ENCODE results near the gene PRR13.
A peak's percentile ranks its signal among the peaks of the same experiment; 100 is the strongest.

DNA sequence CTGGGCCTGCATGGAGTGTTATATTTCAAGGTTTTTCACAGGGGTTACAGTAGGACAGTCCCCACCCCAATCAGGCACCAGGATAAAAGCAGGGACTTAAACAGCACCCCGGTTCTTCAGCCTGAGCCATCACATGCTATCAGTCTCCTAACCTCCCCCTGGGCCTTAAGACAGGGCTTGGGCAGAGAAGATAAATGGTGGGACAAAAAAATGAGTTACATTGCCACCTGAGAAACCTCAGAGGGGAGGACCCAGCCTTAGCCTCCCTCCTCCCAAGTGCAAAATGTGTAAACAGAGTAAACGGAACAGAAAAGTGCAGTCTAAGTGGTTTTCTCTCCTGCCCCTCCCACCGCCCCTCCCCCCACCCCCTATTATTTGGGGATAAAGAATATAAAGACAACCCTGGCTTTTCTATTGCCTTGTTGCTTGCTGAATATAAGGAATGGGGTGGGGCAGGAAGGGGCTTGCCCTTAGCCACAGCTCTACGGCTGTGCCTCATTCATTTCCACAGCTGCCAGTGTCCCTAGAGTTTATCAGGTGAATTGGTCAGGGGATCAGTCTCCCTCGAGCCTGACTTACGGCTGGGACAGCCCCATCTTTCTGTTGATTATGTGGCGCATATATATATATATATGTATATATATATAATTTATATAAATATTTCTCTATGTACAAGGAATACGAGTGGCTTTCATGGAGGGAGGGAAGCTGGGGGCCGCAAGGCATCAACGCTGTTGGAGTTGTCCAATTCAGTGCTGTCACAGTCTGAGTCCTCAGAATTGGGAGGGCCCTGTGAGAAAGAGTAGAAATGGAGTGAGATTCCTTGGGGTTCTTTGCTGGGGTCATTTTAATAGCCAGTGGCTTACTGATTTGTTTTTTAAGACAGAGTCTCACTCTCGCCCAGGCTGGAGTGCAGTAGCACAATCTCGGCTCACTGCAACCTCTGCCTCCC lies 39.2 kb downstream of the PRR13 start:
- TF ChIP-seq, protein P1, sequence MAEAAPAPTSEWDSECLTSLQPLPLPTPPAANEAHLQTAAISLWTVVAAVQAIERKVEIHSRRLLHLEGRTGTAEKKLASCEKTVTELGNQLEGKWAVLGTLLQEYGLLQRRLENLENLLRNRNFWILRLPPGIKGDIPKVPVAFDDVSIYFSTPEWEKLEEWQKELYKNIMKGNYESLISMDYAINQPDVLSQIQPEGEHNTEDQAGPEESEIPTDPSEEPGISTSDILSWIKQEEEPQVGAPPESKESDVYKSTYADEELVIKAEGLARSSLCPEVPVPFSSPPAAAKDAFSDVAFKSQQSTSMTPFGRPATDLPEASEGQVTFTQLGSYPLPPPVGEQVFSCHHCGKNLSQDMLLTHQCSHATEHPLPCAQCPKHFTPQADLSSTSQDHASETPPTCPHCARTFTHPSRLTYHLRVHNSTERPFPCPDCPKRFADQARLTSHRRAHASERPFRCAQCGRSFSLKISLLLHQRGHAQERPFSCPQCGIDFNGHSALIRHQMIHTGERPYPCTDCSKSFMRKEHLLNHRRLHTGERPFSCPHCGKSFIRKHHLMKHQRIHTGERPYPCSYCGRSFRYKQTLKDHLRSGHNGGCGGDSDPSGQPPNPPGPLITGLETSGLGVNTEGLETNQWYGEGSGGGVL (CRISPR knock-in tag; IDR thresholded peaks at IDR 0.05) = no peak
- TF ChIP-seq POLR2AphosphoS2 (IDR thresholded peaks at IDR 0.05; ENCODE audit: low read length) = peak; percentile 25

Measured in K562 (cell line).